H1 (cell line): ENCODE data around the gene THUMPD3. TPM values are rescaled to one million over a fixed set of nuclear protein-coding genes. Genes with fewer than 3 reads are reported as not detected.
A peak's percentile ranks its signal among the peaks of the same experiment; 100 is the strongest.

Source experiments
- CTCF ChIA-PET: fragments of 300-600 bp; sonication (Branson Sonifier 250); formaldehyde crosslinking; loops from one replicate; lab custom pipeline; 2021; ENCODE audit not compliant: partially characterized antibody; lab: Charles Lee
- POLR2A ChIA-PET: fragments of 300-600 bp; sonication (Branson Sonifier 250); formaldehyde crosslinking; loops from one replicate; lab custom pipeline; 2021; ENCODE audit warnings: inconsistent platforms; ENCODE audit not compliant: partially characterized antibody; lab: Charles Lee
- DNase-seq, 2 experiments: peaks; one replicate each; pipeline versions ENCODE4 v3.0.0 to v3.0.0-alpha.2; 2010 to 2022; ENCODE audit warnings: low spot score in 2 of 2, low read depth in 1 of 2, mixed read lengths in 1 of 2
- FAIRE-seq: peaks from 2 replicates; lab custom pipeline; 2011; peaks lifted over from hg19 to GRCh38; lab: Jason Lieb, UNC
- H2AFZ ChIP-seq: 2 replicates; pipeline ENCODE4 v1.8.1; 2012; ENCODE audit warnings: low read length, inconsistent platforms
- H2AK5ac ChIP-seq: 2 replicates; pipeline ENCODE4 v1.6.1; 2013; ENCODE audit warnings: low read depth, low read length
- H2BK120ac ChIP-seq: replicated peaks from 2 replicates; pipeline ENCODE3; 2013; ENCODE audit warnings: low read depth, low read length, inconsistent platforms
- H2BK12ac ChIP-seq: 2 replicates; pipeline ENCODE4 v1.6.1; 2013; ENCODE audit warnings: low read depth, low read length
- H2BK15ac ChIP-seq: 2 replicates; pipeline ENCODE4 v1.6.1; 2013; ENCODE audit warnings: low read length
- H2BK20ac ChIP-seq: 2 replicates; pipeline ENCODE4 v1.6.1; 2013; ENCODE audit warnings: low read length
- H2BK5ac ChIP-seq: 2 replicates; pipeline ENCODE4 v1.6.1; 2013; ENCODE audit warnings: low read depth, low read length
- H3K14ac ChIP-seq: 2 replicates; pipeline ENCODE4 v1.6.1; 2013; ENCODE audit warnings: inconsistent platforms; ENCODE audit not compliant: insufficient read length
- H3K18ac ChIP-seq: 2 replicates; pipeline ENCODE4 v1.6.1; 2013; ENCODE audit warnings: low read length; ENCODE audit errors: extremely low read depth
- H3K23ac ChIP-seq: 2 replicates; pipeline ENCODE4 v1.6.1; 2013; ENCODE audit warnings: inconsistent platforms; ENCODE audit not compliant: insufficient read length
- H3K23me2 ChIP-seq: 2 replicates; pipeline ENCODE4 v1.6.1; 2013; ENCODE audit warnings: low read depth, low read length
- H3K27ac ChIP-seq: 2 replicates; pipeline ENCODE4 v1.6.1; 2011; ENCODE audit warnings: low read depth, low read length, inconsistent platforms
- H3K27me3 ChIP-seq, 4 experiments: replicated peaks in 1 of 4; 1 replicate in 1 of 4; 2 replicates in 3 of 4; pipeline versions ENCODE4 v1.6.1 to v1.8.1; 2011 to 2013; ENCODE audit warnings: low read length in 3 of 4, mild to moderate bottlenecking in 3 of 4, inconsistent platforms in 2 of 4, mixed read lengths in 2 of 4, moderate library complexity in 1 of 4; ENCODE audit not compliant: control insufficient read depth in 3 of 4, insufficient read depth in 3 of 4; ENCODE audit errors: extremely low read depth in 1 of 4
- H3K36me3 ChIP-seq, 4 experiments: 2 replicates each; pipeline versions ENCODE4 v1.6.1 to v1.8.1; 2011 to 2013; ENCODE audit warnings: mild to moderate bottlenecking in 4 of 4, low read length in 3 of 4, moderate library complexity in 2 of 4, control low read depth in 1 of 4, inconsistent platforms in 1 of 4; ENCODE audit not compliant: insufficient read depth in 4 of 4, control insufficient read depth in 2 of 4
- H3K4ac ChIP-seq: replicated peaks from 2 replicates; pipeline ENCODE3; 2013; ENCODE audit warnings: low read length, low read depth, mixed read lengths, inconsistent platforms; ENCODE audit not compliant: insufficient read length
- H3K4me1 ChIP-seq, 4 experiments: replicated peaks in 1 of 4; 1 replicate in 1 of 4; 2 replicates in 3 of 4; pipeline versions ENCODE4 v1.6.1 to v1.8.1; 2011 to 2013; ENCODE audit warnings: low read length in 3 of 4, inconsistent platforms in 2 of 4, mixed read lengths in 1 of 4; ENCODE audit not compliant: insufficient read depth in 4 of 4, control insufficient read depth in 3 of 4
- H3K4me2 ChIP-seq, 2 experiments: 2 replicates each; pipeline versions ENCODE4 v1.6.1 to v1.8.1; 2011 to 2013; ENCODE audit warnings: low read depth in 2 of 2, low read length in 2 of 2, control low read depth in 1 of 2, inconsistent platforms in 1 of 2, mild to moderate bottlenecking in 1 of 2; ENCODE audit not compliant: insufficient read depth in 1 of 2
- H3K4me3 ChIP-seq, 4 experiments: fragments of 200-600, 300-600 bp in 1 of 4; sonication (generic), shearing (Covaris generic), sonication (Bioruptor Twin) in 1 of 4; 2 replicates each; pipeline versions ENCODE4 v1.5.1 to v1.8.1; 2011 to 2016; ENCODE audit warnings: low read length in 4 of 4, low read depth in 3 of 4, control low read depth in 2 of 4, inconsistent platforms in 2 of 4, mild to moderate bottlenecking in 2 of 4, mixed read lengths in 1 of 4, moderate library complexity in 1 of 4; ENCODE audit not compliant: insufficient read depth in 2 of 4; ENCODE audit errors: extremely low read depth in 1 of 4
- H3K56ac ChIP-seq: replicated peaks from 2 replicates; pipeline ENCODE3; 2013; ENCODE audit warnings: low read depth, mild to moderate bottlenecking, mixed read lengths, low read length, inconsistent platforms; ENCODE audit not compliant: insufficient read length
- H3K79me1 ChIP-seq: 2 replicates; pipeline ENCODE4 v1.6.1; 2013; ENCODE audit warnings: low read depth, low read length, control low read depth
- H3K79me2 ChIP-seq, 2 experiments: 2 replicates each; pipeline versions ENCODE4 v1.6.1 to v1.8.1; 2012 to 2013; ENCODE audit warnings: low read length in 2 of 2, mild to moderate bottlenecking in 2 of 2, inconsistent platforms in 1 of 2; ENCODE audit not compliant: insufficient read depth in 2 of 2, control insufficient read depth in 1 of 2
- H3K9ac ChIP-seq, 4 experiments: replicated peaks in 1 of 4; 1 replicate in 1 of 4; 2 replicates in 3 of 4; pipeline versions ENCODE4 v1.6.1 to v1.8.1; 2011 to 2013; ENCODE audit warnings: low read depth in 3 of 4, low read length in 3 of 4, control low read depth in 2 of 4, mild to moderate bottlenecking in 2 of 4, moderate library complexity in 2 of 4, inconsistent platforms in 1 of 4; ENCODE audit errors: extremely low read depth in 1 of 4
- H3K9me3 ChIP-seq, 2 experiments: 2 replicates each; pipeline versions ENCODE4 v1.6.1 to v1.8.1; 2012 to 2013; ENCODE audit warnings: mild to moderate bottlenecking in 2 of 2, moderate library complexity in 2 of 2, control low read depth in 1 of 2, inconsistent platforms in 1 of 2, low read depth in 1 of 2, low read length in 1 of 2, mixed read lengths in 1 of 2; ENCODE audit not compliant: insufficient read depth in 2 of 2
- H4K20me1 ChIP-seq, 2 experiments: replicated peaks in 1 of 2; 2 replicates each; pipeline versions ENCODE3 to v1.8.1; 2011 to 2013; ENCODE audit warnings: inconsistent platforms in 2 of 2, low read length in 2 of 2, mild to moderate bottlenecking in 1 of 2; ENCODE audit not compliant: insufficient read depth in 2 of 2, control insufficient read depth in 1 of 2
- H4K5ac ChIP-seq: 2 replicates; pipeline ENCODE4 v1.6.1; 2013; ENCODE audit warnings: low read length, low read depth, mixed read lengths, inconsistent platforms; ENCODE audit not compliant: insufficient read length
- H4K8ac ChIP-seq: 2 replicates; pipeline ENCODE4 v1.8.0; 2013; ENCODE audit warnings: mild to moderate bottlenecking, moderate library complexity, low read length, inconsistent platforms; ENCODE audit not compliant: insufficient read depth; ENCODE audit errors: extremely low read depth
- H4K91ac ChIP-seq: replicated peaks from 2 replicates; pipeline ENCODE3; 2013; ENCODE audit warnings: low read length, mixed read lengths, inconsistent platforms; ENCODE audit not compliant: insufficient read length
- CHD2 ChIP-seq: IDR thresholded peaks from 2 replicates; pipeline ENCODE4 v1.6.1; 2012; ENCODE audit warnings: low read length, improper control_type of control experiment
- SP2 ChIP-seq: IDR thresholded peaks from 2 replicates; pipeline ENCODE4 v1.6.1; 2012; ENCODE audit warnings: mild to moderate bottlenecking, low read length, inconsistent platforms
- SP4 ChIP-seq: IDR thresholded peaks from 2 replicates; pipeline ENCODE4 v1.6.1; 2012; ENCODE audit warnings: low read length, inconsistent platforms
- SUZ12 ChIP-seq: fragments of 200-600 bp; sonication (generic); IDR thresholded peaks from 2 replicates; pipeline ENCODE4 v1.6.1; 2012; ENCODE audit warnings: mild to moderate bottlenecking, inconsistent platforms, low read length, moderate library complexity, mixed read lengths
- TCF12 ChIP-seq: IDR thresholded peaks from 2 replicates; pipeline ENCODE4 v1.6.1; 2011; ENCODE audit warnings: low read depth, mild to moderate bottlenecking, low read length
- WGBS, 2 experiments: shearing (Covaris generic) in 1 of 2; methylation state at CpG; one replicate each; pipeline versions ENCODE4 v1.1.6 to v1.1.7; 2013 to 2015; ENCODE audit warnings: low lambda C conversion rate in 2 of 2, mixed read lengths in 2 of 2, inconsistent platforms in 1 of 2, low coverage in 1 of 2, missing lambda C conversion rate in 1 of 2; ENCODE audit not compliant: insufficient replicate concordance in 2 of 2, insufficient coverage in 1 of 2, insufficient read length in 1 of 2; ENCODE audit errors: extremely low coverage in 1 of 2, missing lambda C conversion rate in 1 of 2; 5-methylcytosine and 5-hydroxymethylcytosine counted together
- polyA plus RNA-seq, 7 experiments: library from polyadenylated mRNA; depleted of rRNA in 3 of 7; stranded (reverse) in 5 of 7; unstranded in 2 of 7; fragments of >200 nt in 5 of 7; fragments of 200-250 nt in 2 of 7; gene quantifications; 1 replicate in 5 of 7; 2 replicates in 1 of 7; 4 replicates in 1 of 7; pipeline versions ENCODE4 v1.2.1 to v1.2.3, GENCODE V29; 2011 to 2013; ENCODE audit warnings: missing spikeins in 2 of 7, mixed read lengths in 2 of 7
- total RNA-seq: library from RNA; stranded (reverse); fragmentation: NEBNext Ultra II Directional; extraction: Animal tissue kit (Norgen Biotek cat#: 25700); gene quantifications from 2 replicates; pipeline ENCODE4 v1.2.1, GENCODE V29; 2021

THUMPD3 gene
- total and polyA plus RNA-seq, 2 of the 8 experiments (the other 6 are each of a cell fraction or from before 2014, with no cell fraction given) = 26.7 to 68.9 TPM

GRCh38 chr3:9347887-9348286, 15.0 kb upstream of the THUMPD3 start:
- no peak overlapping the region for H2BK120ac ChIP-seq
- no peaks in the 10 kb centered on the region for H3K9me3 ChIP-seq
- no peak overlapping the region for H3K4ac ChIP-seq
- no peaks in the 10 kb centered on the region for H3K79me2 ChIP-seq
- no peak overlapping the region for H2BK20ac ChIP-seq
- no peak overlapping the region for H3K18ac ChIP-seq
- no peak overlapping the region for H3K56ac ChIP-seq
- no peak overlapping the region for H2BK15ac ChIP-seq
- H2AFZ ChIP-seq = no peak overlapping the region
- no peak overlapping the region for H3K4me3 ChIP-seq
- no peak overlapping the region for H3K4me2 ChIP-seq
- DNase-seq (no peak), FAIRE-seq (no peak)
- 41% methylated on average over 2 of the region's 2 CpGs; no CpG with 5 or more reads in 1 of the 2 experiments for WGBS, 2 experiments
- H4K5ac ChIP-seq = no peak overlapping the region
- no peaks in the 10 kb centered on the region for H3K36me3 ChIP-seq
- CTCF ChIA-PET = interaction anchor here (0.9 kb wide), 1 partner anchor 46 kb away, joined by 4 read pairs; no protein-coding TSS in a partner anchor
- H3K9ac ChIP-seq = no peak overlapping the region
- H3K14ac ChIP-seq = no peak overlapping the region
- H3K23ac ChIP-seq = no peak overlapping the region
- no peak overlapping the region for H4K8ac ChIP-seq
- H2BK12ac ChIP-seq = 0 out of 2 replicates have a peak overlapping the region, but pooled peaks have one; percentile 3
- no peak for TF ChIP-seq SP2
- TF ChIP-seq CHD2 = no peak
- TF ChIP-seq SUZ12 = no peak
- TF ChIP-seq TCF12 = no peak
- no peak for TF ChIP-seq SP4
- H4K20me1 ChIP-seq = no peaks in the 10 kb centered on the region
- POLR2A ChIA-PET = interaction anchor here (0.8 to 3.6 kb wide), 3 partner anchors 15 to 48 kb away, joined by 3 to 18 read pairs (median 16); partner anchors contain the start of gene THUMPD3
- H3K23me2 ChIP-seq = no peaks in the 10 kb centered on the region
- H3K4me1 ChIP-seq = peaks cover 9 to 22% (median 14%) of the 10 kb centered on the region in 4 experiments
- no peak overlapping the region for H2AK5ac ChIP-seq
- no peaks in the 10 kb centered on the region for H3K27me3 ChIP-seq
- H2BK5ac ChIP-seq = no peak overlapping the region
- no peak overlapping the region for H4K91ac ChIP-seq
- no peaks in the 10 kb centered on the region for H3K79me1 ChIP-seq
- H3K27ac ChIP-seq = no peak overlapping the region
